GM12878 (cell line): ENCODE measurements around the gene PAM. TPM values are rescaled to one million over a fixed set of nuclear protein-coding genes. Genes with fewer than 3 reads are reported as not detected.

Experiments used
- ZNF592 ChIP-seq: fragments of 450-650 bp; IDR thresholded peaks from 2 replicates; pipeline ENCODE4 v1.6.1; 2017; ENCODE audit warnings: mild to moderate bottlenecking, moderate library complexity
- polyA plus RNA-seq, 11 experiments: library from polyadenylated mRNA; depleted of rRNA in 4 of 11; unstranded in 6 of 11; stranded (reverse) in 5 of 11; fragments of >200 nt; fragmentation: Nextera tagmentation in 4 of 11; fragmentation: Illumina TruSeq in 1 of 11; extraction: Ambion mirVana in 4 of 11; extraction: Trizol in 1 of 11; gene quantifications; 1 replicate in 1 of 11; 2 replicates in 10 of 11; pipeline versions ENCODE4 v1.2.1 to v1.2.3, GENCODE V29; 2011 to 2016; ENCODE audit warnings: inconsistent platforms in 2 of 11, missing spikeins in 2 of 11, low read depth in 1 of 11
- total RNA-seq, 4 experiments: library from RNA; depleted of rRNA in 3 of 4; stranded (reverse); fragments of >200 nt in 3 of 4; fragmentation: Illumina TruSeq in 1 of 4; extraction: Trizol in 1 of 4; gene quantifications; 2 replicates each; pipeline versions ENCODE4 v1.2.1 to v1.2.3, GENCODE V29; 2013 to 2021
- TF ChIP-seq, protein P1 (sequence below): fragments of 450-650 bp; formaldehyde crosslinking; IDR thresholded peaks from 2 replicates; pipeline ENCODE4 v1.5.0; 2022; ENCODE audit warnings: mild to moderate bottlenecking, missing genetic modification characterization
- TF ChIP-seq, protein P2 (sequence below): IDR thresholded peaks from 2 replicates; pipeline ENCODE4 v1.6.1; 2011; ENCODE audit warnings: borderline replicate concordance, low read depth, mild to moderate bottlenecking, moderate library complexity, mixed read lengths, low read length; ENCODE audit not compliant: insufficient read depth; ENCODE audit errors: extremely low read length

PAM gene
- total and polyA plus RNA-seq, 10 of the 15 experiments (the other 5 are each of a cell fraction or from before 2014, with no cell fraction given) = 5.5 to 72.5 (median 15.4) TPM

DNA sequence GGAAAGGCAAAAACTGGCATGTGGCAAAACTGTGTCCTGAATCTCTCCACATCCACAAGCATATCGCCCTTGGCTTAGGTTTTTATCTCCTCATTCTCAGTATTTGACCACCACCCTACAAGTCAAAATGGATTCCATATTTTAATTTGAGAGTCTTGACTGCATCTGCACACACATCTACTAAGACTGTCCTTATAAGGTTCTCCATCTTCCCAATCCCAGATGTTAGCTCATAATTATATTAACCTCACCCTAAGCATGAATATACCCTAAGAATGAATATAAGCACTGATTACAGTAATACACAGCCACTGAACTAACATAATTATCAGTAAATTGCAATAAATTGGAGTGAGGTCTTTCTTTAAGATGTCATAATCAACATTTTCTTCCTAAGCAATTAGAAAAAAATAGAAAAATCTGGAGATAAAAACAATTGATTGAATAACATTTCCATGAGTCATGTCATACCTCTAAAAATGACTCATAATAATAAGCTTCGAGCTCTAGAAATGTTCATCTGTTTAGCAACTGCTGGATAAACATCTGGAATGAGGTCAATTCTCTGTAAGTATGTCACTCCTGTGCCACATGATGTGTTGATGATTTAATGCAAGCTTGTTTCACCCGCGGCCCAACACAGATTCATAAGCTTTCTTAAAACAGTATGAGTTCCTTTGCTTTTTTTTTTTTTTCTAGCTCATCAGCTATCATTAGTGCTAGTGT, 39.9 kb upstream of the PAM start (continued):
- TF ChIP-seq, protein P1, sequence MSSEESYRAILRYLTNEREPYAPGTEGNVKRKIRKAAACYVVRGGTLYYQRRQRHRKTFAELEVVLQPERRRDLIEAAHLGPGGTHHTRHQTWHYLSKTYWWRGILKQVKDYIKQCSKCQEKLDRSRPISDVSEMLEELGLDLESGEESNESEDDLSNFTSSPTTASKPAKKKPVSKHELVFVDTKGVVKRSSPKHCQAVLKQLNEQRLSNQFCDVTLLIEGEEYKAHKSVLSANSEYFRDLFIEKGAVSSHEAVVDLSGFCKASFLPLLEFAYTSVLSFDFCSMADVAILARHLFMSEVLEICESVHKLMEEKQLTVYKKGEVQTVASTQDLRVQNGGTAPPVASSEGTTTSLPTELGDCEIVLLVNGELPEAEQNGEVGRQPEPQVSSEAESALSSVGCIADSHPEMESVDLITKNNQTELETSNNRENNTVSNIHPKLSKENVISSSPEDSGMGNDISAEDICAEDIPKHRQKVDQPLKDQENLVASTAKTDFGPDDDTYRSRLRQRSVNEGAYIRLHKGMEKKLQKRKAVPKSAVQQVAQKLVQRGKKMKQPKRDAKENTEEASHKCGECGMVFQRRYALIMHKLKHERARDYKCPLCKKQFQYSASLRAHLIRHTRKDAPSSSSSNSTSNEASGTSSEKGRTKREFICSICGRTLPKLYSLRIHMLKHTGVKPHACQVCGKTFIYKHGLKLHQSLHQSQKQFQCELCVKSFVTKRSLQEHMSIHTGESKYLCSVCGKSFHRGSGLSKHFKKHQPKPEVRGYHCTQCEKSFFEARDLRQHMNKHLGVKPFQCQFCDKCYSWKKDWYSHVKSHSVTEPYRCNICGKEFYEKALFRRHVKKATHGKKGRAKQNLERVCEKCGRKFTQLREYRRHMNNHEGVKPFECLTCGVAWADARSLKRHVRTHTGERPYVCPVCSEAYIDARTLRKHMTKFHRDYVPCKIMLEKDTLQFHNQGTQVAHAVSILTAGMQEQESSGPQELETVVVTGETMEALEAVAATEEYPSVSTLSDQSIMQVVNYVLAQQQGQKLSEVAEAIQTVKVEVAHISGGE (CRISPR knock-in tag) = no peak
- TF ChIP-seq ZNF592 = no peak
- TF ChIP-seq, protein P2, sequence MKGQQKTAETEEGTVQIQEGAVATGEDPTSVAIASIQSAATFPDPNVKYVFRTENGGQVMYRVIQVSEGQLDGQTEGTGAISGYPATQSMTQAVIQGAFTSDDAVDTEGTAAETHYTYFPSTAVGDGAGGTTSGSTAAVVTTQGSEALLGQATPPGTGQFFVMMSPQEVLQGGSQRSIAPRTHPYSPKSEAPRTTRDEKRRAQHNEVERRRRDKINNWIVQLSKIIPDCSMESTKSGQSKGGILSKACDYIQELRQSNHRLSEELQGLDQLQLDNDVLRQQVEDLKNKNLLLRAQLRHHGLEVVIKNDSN = no peak
